Measurements from ENCODE around the gene ZDHHC21.

The ZDHHC21 gene, protein sequence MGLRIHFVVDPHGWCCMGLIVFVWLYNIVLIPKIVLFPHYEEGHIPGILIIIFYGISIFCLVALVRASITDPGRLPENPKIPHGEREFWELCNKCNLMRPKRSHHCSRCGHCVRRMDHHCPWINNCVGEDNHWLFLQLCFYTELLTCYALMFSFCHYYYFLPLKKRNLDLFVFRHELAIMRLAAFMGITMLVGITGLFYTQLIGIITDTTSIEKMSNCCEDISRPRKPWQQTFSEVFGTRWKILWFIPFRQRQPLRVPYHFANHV

DNA sequence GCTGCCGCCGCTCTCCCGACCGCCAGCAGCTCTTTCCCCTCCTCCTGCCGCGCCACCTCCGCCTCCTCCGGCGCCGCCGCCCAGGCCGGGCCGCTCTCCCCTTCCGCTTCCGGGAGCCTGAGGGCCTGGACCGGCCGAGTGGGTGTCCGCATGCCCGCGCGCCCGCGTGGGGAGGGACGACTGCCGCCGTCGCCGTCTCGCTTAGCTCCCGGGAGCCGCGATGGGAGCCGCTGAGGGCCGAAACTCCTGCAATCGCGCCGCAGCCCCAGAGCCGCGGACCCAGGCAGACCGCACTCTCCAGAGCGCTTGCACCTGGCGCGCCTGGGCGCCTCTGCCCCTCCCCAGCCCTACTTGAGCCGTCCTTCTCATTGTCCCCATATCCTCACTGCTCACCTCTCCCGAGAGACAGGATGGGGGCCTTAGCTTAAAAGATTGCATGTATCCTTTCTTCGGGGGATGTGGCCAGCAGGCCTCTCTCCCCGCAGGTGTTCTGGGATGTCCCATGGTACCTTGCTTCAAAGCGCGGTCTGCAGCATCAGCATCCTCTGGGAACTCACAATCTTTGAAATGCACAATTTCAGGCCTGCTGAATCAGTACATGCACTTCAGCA lies at the start of gene ZDHHC21:
Gene ZDHHC21 (minus strand): TSS at position 182 of the 611 bp plus-strand sequence. CDS start 19,092 bp downstream, outside the sequence.
- FAIRE-seq, result no peak

- FAIRE-seq, result no peak
Measured at GRCh38 chr9:14741369-14741768, 48.1 kb upstream of the ZDHHC21 start.

- FAIRE-seq, result no peak
Measured at GRCh38 chr9:14733133-14733532, 39.9 kb upstream of the ZDHHC21 start.

GRCh38 chr9:14731294-14731981 lies 38.2 kb upstream of the ZDHHC21 start:
- FAIRE-seq, result no peak

DNA sequence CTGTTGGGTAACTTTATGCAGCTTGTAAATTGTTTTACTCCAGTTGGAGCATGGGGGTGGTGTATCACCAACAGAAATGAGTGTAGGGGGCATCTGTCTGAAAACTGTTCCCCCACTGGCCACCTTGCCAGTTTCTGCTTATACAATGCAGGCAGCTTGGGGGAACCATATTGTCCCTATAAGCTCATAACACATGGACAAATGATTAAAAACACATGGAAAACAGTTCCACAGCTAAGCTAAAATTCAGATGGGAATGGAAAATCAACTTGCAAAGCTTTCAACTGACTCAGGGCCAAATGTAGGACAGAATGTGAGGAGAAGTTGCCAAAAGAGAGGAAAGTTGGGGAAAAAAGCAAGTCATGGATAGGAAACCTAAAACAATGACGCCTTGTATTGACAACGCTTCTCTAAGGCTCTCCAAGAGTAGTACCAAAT lies 37.2 kb upstream of the ZDHHC21 start:
- no peak for FAIRE-seq

DNA sequence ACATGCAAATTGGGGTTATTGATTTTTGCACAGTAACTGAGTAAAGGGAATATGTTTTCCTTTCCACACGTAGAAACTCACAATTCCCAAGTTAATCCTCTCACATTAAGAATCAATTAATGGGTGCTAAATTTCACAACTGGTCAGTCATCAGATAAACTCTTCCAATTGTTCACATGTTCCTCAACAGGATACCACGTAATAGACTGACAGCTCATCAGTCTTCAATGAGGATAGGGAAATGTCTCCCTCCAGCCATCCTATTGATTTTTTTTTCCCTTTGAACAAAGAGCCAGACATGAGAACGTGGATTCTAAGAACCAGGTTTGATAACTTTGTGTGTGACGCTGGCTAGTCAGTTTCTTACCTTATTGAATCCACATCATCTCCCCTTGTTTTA lies 30.1 kb upstream of the ZDHHC21 start:
- FAIRE-seq, result no peak

DNA sequence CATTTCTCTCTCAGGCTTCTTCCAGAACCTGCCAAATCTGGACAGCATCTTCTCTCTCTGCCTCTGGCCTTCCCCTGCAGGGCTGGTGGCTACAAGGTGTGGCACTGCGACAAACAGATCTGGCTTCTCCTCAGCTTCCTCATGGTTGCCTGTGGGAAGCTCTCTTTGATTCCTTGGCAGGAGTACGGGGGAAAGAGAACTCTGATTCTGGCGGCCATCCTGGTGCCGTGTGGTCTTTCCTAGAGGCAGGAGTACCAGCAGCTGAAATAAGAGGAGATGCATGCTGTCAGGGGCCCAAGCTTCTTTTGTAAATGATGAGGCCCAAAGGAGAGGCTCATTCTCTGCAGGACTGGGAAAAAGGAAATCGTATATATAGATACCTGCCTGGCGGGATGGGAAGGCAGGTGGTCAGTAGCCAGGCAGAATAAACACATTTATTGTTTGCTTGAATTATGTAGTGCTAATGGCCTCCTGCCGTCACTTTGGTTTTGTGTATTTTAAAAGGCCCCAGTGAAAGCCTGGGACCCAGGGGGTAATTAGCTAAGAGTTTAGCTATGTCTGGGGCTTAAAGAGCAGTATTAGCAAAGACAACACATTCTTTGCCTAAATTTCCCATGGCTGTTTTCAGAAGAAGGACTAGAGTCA lies 29.3 kb upstream of the ZDHHC21 start, which contains the start of gene CER1:
Gene CER1 (minus strand): TSS at position 343 of the 645 bp plus-strand sequence. CDS start 61 bp downstream, at position 282.
- no peak for FAIRE-seq

GRCh38 chr9:14719231-14719923 lies 26.1 kb upstream of the ZDHHC21 start:
- FAIRE-seq, result no peak

DNA sequence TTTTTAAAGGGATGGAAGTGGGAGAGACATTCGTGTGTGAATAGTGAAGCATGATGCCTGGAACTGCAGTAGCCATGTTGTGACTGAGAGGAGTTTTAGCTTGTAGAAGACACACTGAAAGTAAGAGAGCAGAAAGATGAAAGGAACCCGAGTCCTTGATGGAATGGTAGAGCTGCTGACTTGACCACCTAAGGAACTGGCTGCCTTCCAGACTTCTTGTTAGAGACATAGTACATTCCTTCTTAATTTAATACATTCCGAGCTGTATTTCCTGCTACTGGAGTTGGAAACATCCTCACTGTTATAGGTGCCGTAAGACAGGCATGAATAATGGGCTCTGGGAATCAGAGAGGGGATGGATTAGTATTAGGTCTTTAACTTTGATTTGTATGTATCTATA lies 21.9 kb upstream of the ZDHHC21 start:
- no peak for FAIRE-seq

DNA sequence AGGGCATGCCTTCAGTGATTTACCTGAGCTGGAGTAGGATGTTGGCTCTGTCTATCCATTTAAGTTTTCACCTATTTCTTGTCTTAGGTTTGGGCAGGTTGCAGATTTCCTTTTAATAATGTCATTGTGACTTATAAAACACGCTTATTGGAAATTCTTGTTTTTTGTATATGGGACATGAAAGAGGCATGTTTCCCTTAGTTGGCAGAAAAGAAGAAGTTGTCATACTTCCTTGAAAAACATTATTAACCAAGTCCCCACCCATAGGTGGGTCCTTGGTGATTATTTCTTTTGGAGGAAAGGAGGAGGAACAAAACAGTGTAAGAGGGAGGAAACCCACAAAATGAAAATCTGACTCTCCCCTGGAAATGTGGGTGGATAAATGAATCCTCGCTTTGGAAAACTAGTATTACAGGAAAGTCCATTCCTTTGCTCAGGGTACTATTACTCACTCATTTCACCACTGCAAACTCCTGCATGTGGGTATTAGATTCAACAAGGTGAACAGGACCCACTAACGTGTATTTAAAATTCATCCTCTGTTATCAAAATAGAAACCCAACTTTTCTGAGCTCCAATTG lies 20.0 kb upstream of the ZDHHC21 start:
- FAIRE-seq, result no peak

GRCh38 chr9:14710804-14711203 lies 17.6 kb upstream of the ZDHHC21 start:
- FAIRE-seq, result no peak

- FAIRE-seq, result no peak
Measured at GRCh38 chr9:14706530-14707140, 13.4 kb upstream of the ZDHHC21 start.

GRCh38 chr9:14705079-14705478 lies 11.8 kb upstream of the ZDHHC21 start:
- no peak for FAIRE-seq

DNA sequence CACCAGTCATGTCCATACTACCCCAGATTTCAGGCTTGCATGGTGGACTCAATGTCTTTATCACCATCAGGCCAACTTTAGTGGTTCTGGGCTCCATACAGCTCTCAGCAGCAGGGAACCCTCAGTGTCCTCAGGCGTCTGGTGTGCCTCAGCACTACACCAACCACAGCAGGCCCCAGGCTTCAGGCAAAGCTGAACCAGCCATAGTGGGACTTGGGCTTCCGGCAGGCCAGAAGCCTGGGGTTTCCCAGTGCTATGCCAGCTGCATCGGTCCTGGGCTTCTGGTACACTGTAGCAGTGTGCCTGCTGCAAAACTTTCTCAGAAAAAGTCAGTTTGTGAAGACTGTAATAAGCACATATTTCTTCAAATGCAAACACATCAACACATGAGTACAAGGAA lies 11.0 kb upstream of the ZDHHC21 start:
- no peak for FAIRE-seq

DNA sequence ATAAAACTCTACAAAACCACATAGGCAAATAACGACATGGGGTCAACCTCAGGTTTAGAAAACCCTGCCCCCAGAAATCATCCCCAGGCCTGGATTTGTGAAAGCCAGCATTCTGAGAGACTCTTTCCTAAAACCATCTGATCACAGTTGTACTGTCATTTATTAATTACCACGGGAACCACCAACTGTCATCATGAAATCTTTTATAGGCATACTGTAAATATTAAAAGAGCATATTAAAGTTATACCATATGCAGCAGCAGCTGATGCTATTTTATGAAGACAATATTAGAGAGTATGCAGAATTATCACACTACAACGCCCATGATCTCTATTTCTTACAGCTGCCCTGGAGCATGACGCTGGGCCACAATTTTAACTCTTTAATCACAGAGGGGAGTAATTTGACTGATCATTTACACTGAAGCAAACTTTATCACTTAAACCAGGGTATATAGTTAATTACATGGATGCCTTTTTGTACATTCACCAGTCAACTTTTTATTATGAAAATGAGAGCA lies 9.0 kb upstream of the ZDHHC21 start:
- FAIRE-seq, result no peak

- no peak for FAIRE-seq
Measured at GRCh38 chr9:14692470-14693250, 572 bp downstream of the ZDHHC21 start.

DNA sequence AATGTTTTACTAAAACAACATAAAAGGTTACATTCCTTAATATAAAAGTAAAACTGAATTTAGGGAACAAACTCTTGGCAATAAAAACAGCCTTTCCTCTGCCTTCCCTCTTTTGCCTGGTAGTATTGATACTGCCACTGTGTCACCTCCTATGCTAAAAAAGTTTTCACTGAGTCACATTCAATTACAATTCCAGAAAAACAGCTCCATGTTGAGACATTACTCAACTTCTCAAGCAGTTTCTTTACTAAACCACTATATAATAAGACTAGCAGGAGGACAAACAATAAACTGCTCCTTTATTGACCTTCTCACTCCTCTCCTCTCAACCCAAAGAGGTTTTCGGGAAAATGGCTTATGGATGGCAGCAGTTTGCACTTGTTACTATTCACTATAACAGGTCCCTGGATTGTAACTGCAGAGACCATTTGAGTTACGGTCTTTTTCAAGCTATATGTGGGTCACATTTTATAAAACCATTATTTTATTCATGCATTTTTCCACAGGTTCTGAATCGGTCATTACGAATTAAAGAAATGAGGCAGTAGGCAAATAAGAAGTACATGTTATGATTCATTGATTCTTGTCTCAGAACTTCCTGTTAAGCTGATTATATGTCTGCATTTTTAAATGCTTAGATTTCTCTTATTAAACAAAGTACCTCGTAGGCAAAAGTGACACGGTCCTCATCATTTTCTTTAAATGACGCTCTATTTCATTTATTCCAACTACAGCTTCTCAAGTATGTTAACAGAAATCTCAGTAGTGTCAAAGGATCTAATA lies 2.1 kb downstream of the ZDHHC21 start:
- FAIRE-seq, result peak; percentile 49

DNA sequence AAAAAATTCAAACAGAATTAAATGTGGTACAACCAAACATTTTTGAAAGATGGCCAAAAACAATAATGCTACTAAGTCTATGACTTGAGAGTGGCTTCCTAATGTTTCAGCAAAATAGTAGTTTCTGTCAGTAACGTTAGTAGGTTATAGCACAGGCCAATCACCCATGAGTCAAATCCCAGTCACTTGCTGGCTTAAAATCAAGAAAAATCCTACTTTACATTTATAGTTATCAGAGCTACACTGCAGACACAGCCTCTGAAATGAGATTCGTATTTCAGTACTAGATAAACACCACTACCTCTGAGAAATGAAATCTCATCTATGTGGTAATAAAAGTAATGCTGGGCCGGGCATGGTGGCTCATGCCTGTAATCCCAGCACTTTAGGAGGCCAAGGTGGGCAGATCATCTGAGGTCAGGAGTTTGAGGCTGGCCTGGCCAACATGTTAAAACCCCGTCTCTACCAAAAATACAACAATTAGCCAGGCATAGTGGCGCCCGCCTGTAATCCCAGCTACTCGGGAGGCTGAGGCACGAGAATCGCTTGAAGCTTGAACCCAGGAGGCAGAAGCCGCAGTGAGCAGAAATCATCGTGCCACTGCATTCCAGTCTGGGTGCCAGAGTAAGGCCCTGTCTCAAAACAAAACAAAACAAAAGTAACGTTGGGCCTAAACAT lies 6.1 kb downstream of the ZDHHC21 start:
- FAIRE-seq, result no peak

DNA sequence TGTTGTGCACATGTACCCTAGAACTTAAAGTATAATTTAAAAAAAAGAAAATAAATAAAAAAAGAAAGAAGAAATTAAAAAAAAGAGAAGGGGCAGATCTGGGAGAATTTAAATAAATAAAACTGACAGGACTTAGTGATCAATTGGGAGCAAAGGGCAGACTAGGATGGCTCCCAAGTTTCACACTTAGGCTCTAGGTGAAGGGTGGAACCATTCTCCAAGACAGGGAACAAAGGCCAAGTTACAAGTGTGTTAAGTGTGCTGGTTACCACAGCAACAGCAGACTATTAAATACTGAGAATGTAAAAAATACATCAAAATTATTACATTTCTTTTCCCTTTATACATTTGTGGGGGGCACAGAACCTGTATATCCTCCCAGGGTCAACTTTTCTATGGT lies 7.1 kb downstream of the ZDHHC21 start:
- no peak for FAIRE-seq
